ENCODE measurements around the gene SFSWAP. TPM values are rescaled to one million over a fixed set of nuclear protein-coding genes. Genes with fewer than 3 reads are reported as not detected.
"Not testable (repeated sequence)": the region's sequence is repeated elsewhere in the genome, so short reads cannot be mapped to it uniquely, and the experiment has no call there.

SFSWAP gene
- total and polyA plus RNA-seq, 2 of the 13 experiments (the other 11 are each of a cell fraction or from before 2014, with no cell fraction given): 17.1 to 27.7 TPM

DNA sequence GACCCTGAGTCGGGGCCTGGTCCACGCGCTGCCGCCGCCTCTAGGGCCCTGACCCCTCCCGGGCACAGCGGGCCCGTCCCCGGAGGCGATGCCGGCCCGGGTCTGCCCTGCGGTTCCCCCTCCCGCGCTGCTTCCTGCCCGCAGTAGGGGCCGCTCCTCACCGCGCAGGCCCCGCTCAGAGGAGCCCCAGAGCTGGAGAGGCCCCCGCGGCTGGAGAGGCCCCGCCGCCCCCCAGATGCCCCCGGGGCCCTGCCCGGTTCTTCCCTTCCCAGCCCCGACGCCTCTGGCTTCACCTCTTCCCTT lies 49.0 kb upstream of the SFSWAP start:
- H3K27me3 ChIP-seq (ENCODE audit: control insufficient read depth in 1 of 2, insufficient read depth in 2 of 2, low read length in 2 of 2); POLR2A ChIA-PET; H3K36me3 ChIP-seq (replicated peaks in 1 of 2; ENCODE audit: control insufficient read depth in 1 of 2, insufficient read depth in 2 of 2, low read length in 2 of 2); CTCF ChIA-PET (ENCODE audit: low intra/inter-chr PET ratio, low total read pairs); H3K79me2 ChIP-seq (ENCODE audit: insufficient read depth, low read length); H3K9me3 ChIP-seq (ENCODE audit: low read length); BruUV-seq (replicated peaks); H3K9ac ChIP-seq (ENCODE audit: insufficient read depth, low read depth, low read length); H3K4me2 ChIP-seq (ENCODE audit: low read depth, low read length); intact Hi-C loops (cut with micrococcal nuclease; ENCODE audit: unreplicated experiment); H2AFZ ChIP-seq (ENCODE audit: low read length); H3K4me3 ChIP-seq (replicated peaks in 1 of 3; ENCODE audit: insufficient read depth in 1 of 3, low read depth in 2 of 3, low read length in 3 of 3); H3K27ac ChIP-seq (ENCODE audit: extremely low read length, insufficient read depth, low read length); DNase-seq (ENCODE audit: low spot score); H3K4me1 ChIP-seq (ENCODE audit: insufficient read depth, low read length); H4K20me1 ChIP-seq (ENCODE audit: insufficient read depth, low read length); FAIRE-seq: not testable (repeated sequence)
- no CpG with 5 or more reads among the region's 28 CpGs for WGBS (ENCODE audit: low lambda C conversion rate)
- in situ Hi-C loops (cut with HindIII; ENCODE audit: extremely low pct_ligation_motif_present, low pct_unique_long_range_greater_than_20kb): loop anchor here (10.0 kb wide), 1 partner anchor 367 kb away; no protein-coding TSS in a partner anchor
- peak; percentile 10; the same call in 1 of the 3 replicates for ATAC-seq

DNA sequence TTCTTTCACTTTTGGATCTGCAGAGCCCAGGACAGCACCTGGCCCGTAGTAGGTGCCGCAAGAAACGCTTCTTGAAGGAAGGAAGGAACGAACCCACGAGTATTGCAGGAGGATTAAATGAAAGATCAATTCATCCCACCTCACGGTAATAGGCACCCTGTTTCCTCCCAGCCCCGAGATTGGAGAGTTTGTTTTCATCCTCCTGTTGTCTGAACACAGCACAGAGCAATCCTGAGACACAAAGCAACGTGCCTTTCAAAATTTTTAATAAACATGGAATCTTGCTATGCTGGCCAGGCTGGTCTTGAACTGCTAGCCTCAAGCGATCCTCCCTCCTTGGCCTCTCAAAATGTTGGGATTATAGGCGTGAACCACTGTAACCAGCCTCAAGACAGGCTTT lies 48.5 kb upstream of the SFSWAP start:
- POLR2A ChIA-PET; DNase-seq (ENCODE audit: low spot score); BruUV-seq (replicated peaks); CTCF ChIA-PET (ENCODE audit: low intra/inter-chr PET ratio, low total read pairs); H3K4me1 ChIP-seq (ENCODE audit: insufficient read depth, low read length); H3K79me2 ChIP-seq (ENCODE audit: insufficient read depth, low read length); H3K9me3 ChIP-seq (ENCODE audit: low read length); H3K27me3 ChIP-seq (ENCODE audit: control insufficient read depth in 1 of 2, insufficient read depth in 2 of 2, low read length in 2 of 2); intact Hi-C loops (cut with micrococcal nuclease; ENCODE audit: unreplicated experiment); ATAC-seq; H3K27ac ChIP-seq (ENCODE audit: extremely low read length, insufficient read depth, low read length); H4K20me1 ChIP-seq (ENCODE audit: insufficient read depth, low read length); H3K36me3 ChIP-seq (replicated peaks in 1 of 2; ENCODE audit: control insufficient read depth in 1 of 2, insufficient read depth in 2 of 2, low read length in 2 of 2); H3K4me3 ChIP-seq (replicated peaks in 1 of 3; ENCODE audit: insufficient read depth in 1 of 3, low read depth in 2 of 3, low read length in 3 of 3); H3K9ac ChIP-seq (ENCODE audit: insufficient read depth, low read depth, low read length); H3K4me2 ChIP-seq (ENCODE audit: low read depth, low read length); H2AFZ ChIP-seq (ENCODE audit: low read length): not testable (repeated sequence)
- WGBS (ENCODE audit: low lambda C conversion rate): 29% methylated on average over 8 of the region's 10 CpGs
- in situ Hi-C loops (cut with HindIII; ENCODE audit: extremely low pct_ligation_motif_present, low pct_unique_long_range_greater_than_20kb): loop anchor here (10.0 kb wide), 1 partner anchor 368 kb away; no protein-coding TSS in a partner anchor
- FAIRE-seq: peak; percentile 12

DNA sequence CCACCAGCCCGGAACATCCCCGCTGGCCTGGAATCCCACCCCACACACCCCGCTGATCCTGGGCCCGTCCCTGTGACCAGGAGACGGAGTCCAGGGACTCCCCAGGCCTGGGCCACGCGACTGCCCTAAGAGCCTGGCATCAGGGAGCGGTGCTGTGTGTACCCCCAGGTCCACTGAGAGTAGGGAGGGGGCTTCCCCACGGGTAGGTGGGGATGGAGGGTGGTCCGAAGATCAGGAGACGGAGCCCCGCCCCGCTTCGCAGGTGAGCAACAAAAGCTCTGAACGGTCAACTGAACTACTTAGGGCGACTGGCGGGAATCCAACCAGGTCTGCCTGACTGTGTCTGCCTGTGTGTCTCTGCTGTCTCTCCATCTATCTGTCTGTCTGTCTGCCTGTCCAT lies 45.2 kb upstream of the SFSWAP start:
- H3K4me3 ChIP-seq (replicated peaks in 1 of 3; ENCODE audit: insufficient read depth in 1 of 3, low read depth in 2 of 3, low read length in 3 of 3); H3K4me2 ChIP-seq (ENCODE audit: low read depth, low read length); H3K27ac ChIP-seq (ENCODE audit: extremely low read length, insufficient read depth, low read length); H3K79me2 ChIP-seq (ENCODE audit: insufficient read depth, low read length); H3K4me1 ChIP-seq (ENCODE audit: insufficient read depth, low read length); DNase-seq (ENCODE audit: low spot score); POLR2A ChIA-PET; H3K9ac ChIP-seq (ENCODE audit: insufficient read depth, low read depth, low read length); H2AFZ ChIP-seq (ENCODE audit: low read length); intact Hi-C loops (cut with micrococcal nuclease; ENCODE audit: unreplicated experiment); H3K36me3 ChIP-seq (replicated peaks in 1 of 2; ENCODE audit: control insufficient read depth in 1 of 2, insufficient read depth in 2 of 2, low read length in 2 of 2); H4K20me1 ChIP-seq (ENCODE audit: insufficient read depth, low read length); BruUV-seq (replicated peaks); FAIRE-seq; H3K9me3 ChIP-seq (ENCODE audit: low read length); CTCF ChIA-PET (ENCODE audit: low intra/inter-chr PET ratio, low total read pairs); ATAC-seq: not testable (repeated sequence)
- WGBS (ENCODE audit: low lambda C conversion rate): 25% methylated on average over 7 of the region's 17 CpGs
- peaks cover 0 to 19% of the 10 kb centered on the region in 2 experiments; a peak in 3 of 5 replicates for H3K27me3 ChIP-seq (ENCODE audit: control insufficient read depth in 1 of 2, insufficient read depth in 2 of 2, low read length in 2 of 2)
- in situ Hi-C loops (cut with HindIII; ENCODE audit: extremely low pct_ligation_motif_present, low pct_unique_long_range_greater_than_20kb): loop anchor here (10.0 kb wide), 1 partner anchor 371 kb away; no protein-coding TSS in a partner anchor

DNA sequence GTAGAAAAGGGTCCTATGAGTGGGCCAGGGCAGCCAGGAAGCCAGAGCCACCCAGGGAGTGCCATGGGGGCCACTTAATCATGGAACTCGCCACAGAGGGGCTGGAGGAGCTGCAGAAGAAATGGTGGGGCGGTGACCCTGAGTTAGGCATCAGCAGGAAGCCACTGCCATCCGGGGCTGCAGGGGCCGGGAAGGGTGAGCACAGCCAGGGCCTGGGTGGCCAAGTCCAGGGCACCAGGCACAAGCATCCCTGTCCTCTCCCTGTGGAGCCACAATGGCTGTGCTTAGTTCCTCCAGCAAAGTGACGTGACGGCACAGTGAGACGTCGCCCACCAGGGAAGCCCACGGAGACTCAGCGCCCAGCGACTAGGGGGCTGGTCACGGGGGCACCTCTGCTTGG lies 44.4 kb upstream of the SFSWAP start:
- CTCF ChIA-PET (ENCODE audit: low intra/inter-chr PET ratio, low total read pairs): not testable (repeated sequence)

More for the DNA sequence above, 44.4 kb upstream of the SFSWAP start:
- H3K27ac ChIP-seq (ENCODE audit: extremely low read length, insufficient read depth, low read length); DNase-seq (ENCODE audit: low spot score); H4K20me1 ChIP-seq (ENCODE audit: insufficient read depth, low read length); H3K36me3 ChIP-seq (replicated peaks in 1 of 2; ENCODE audit: control insufficient read depth in 1 of 2, insufficient read depth in 2 of 2, low read length in 2 of 2); ATAC-seq; FAIRE-seq; POLR2A ChIA-PET; H3K9ac ChIP-seq (ENCODE audit: insufficient read depth, low read depth, low read length); H3K4me2 ChIP-seq (ENCODE audit: low read depth, low read length); H3K4me1 ChIP-seq (ENCODE audit: insufficient read depth, low read length); H3K79me2 ChIP-seq (ENCODE audit: insufficient read depth, low read length); intact Hi-C loops (cut with micrococcal nuclease; ENCODE audit: unreplicated experiment); BruUV-seq (replicated peaks); H3K4me3 ChIP-seq (replicated peaks in 1 of 3; ENCODE audit: insufficient read depth in 1 of 3, low read depth in 2 of 3, low read length in 3 of 3); H3K9me3 ChIP-seq (ENCODE audit: low read length); H2AFZ ChIP-seq (ENCODE audit: low read length): not testable (repeated sequence)
- H3K27me3 ChIP-seq (ENCODE audit: control insufficient read depth in 1 of 2, insufficient read depth in 2 of 2, low read length in 2 of 2): peaks cover 0 to 25% of the 10 kb centered on the region in 2 experiments; a peak in 3 of 5 replicates
- in situ Hi-C loops (cut with HindIII; ENCODE audit: extremely low pct_ligation_motif_present, low pct_unique_long_range_greater_than_20kb): loop anchor here (10.0 kb wide), 1 partner anchor 372 kb away; no protein-coding TSS in a partner anchor
- 0% methylated on average over 1 of the region's 12 CpGs for WGBS (ENCODE audit: low lambda C conversion rate)
